ENCODE data around the gene KRTAP4-5.
"Not testable (repeated sequence)": the region's sequence is repeated elsewhere in the genome, so short reads cannot be mapped to it uniquely, and the experiment has no call there.

DNA sequence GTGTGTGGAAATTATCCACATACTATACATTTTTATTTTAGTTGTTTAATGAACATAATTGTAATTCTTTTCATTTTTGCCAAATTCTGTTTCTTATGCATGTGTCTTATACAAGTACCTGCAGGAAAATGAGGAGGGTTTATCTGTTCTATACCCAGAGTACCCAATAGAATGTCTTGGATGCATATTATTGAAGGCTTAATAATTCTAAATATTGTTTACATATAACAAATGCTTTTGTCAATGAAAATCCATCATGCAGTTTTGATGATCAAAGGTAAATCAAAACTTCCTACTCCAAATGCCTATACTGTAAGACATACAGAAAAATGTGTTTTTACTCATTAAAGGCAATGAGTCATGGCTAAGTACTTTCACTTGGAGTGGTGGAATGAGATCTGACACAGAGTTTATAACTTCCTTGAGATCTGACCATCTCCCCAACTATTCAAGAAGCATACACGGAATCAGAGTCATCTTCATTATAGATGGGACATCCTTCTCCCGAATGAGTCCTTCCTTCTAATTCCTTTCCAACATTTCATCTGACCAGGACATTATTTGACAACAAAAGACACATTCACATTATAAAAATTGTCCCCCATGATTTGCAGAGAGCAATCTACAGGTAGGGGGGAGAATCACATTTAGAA, 45.1 kb downstream of the KRTAP4-5 start:
- TF ChIP-seq, protein P1, sequence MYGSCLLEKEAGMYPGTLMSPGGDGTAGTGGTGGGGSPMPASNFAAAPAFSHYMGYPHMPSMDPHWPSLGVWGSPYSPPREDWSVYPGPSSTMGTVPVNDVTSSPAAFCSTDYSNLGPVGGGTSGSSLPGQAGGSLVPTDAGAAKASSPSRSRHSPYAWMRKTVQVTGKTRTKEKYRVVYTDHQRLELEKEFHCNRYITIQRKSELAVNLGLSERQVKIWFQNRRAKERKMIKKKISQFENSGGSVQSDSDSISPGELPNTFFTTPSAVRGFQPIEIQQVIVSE (CRISPR knock-in tag; IDR thresholded peaks at IDR 0.05; ENCODE audit: borderline replicate concordance), result not testable (repeated sequence)
- TF ChIP-seq, protein P2, sequence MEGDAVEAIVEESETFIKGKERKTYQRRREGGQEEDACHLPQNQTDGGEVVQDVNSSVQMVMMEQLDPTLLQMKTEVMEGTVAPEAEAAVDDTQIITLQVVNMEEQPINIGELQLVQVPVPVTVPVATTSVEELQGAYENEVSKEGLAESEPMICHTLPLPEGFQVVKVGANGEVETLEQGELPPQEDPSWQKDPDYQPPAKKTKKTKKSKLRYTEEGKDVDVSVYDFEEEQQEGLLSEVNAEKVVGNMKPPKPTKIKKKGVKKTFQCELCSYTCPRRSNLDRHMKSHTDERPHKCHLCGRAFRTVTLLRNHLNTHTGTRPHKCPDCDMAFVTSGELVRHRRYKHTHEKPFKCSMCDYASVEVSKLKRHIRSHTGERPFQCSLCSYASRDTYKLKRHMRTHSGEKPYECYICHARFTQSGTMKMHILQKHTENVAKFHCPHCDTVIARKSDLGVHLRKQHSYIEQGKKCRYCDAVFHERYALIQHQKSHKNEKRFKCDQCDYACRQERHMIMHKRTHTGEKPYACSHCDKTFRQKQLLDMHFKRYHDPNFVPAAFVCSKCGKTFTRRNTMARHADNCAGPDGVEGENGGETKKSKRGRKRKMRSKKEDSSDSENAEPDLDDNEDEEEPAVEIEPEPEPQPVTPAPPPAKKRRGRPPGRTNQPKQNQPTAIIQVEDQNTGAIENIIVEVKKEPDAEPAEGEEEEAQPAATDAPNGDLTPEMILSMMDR (IDR thresholded peaks at IDR 0.05), result not testable (repeated sequence)
- TF ChIP-seq, protein P3, sequence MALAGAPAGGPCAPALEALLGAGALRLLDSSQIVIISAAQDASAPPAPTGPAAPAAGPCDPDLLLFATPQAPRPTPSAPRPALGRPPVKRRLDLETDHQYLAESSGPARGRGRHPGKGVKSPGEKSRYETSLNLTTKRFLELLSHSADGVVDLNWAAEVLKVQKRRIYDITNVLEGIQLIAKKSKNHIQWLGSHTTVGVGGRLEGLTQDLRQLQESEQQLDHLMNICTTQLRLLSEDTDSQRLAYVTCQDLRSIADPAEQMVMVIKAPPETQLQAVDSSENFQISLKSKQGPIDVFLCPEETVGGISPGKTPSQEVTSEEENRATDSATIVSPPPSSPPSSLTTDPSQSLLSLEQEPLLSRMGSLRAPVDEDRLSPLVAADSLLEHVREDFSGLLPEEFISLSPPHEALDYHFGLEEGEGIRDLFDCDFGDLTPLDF (CRISPR knock-in tag; IDR thresholded peaks at IDR 0.05), result not testable (repeated sequence)
- TF ChIP-seq NR1H2 (CRISPR knock-in tag; IDR thresholded peaks at IDR 0.05); ZNF423 (CRISPR knock-in tag; IDR thresholded peaks at IDR 0.05); FOXJ3 (CRISPR knock-in tag; IDR thresholded peaks at IDR 0.05; ENCODE audit: borderline replicate concordance): not testable (repeated sequence)
